ENCODE measurements around the gene TRIM5.

TRIM5 gene

DNA sequence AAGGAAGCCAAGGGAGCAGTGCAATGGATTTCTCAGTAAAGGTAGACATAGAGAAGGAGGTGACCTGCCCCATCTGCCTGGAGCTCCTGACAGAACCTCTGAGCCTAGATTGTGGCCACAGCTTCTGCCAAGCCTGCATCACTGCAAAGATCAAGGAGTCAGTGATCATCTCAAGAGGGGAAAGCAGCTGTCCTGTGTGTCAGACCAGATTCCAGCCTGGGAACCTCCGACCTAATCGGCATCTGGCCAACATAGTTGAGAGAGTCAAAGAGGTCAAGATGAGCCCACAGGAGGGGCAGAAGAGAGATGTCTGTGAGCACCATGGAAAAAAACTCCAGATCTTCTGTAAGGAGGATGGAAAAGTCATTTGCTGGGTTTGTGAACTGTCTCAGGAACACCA, 11.3 kb upstream of the TRIM5 start:
- no peaks in the 10 kb centered on the region for H3K9me3 ChIP-seq (ENCODE audit: insufficient read depth, low read depth, low read length)
- no peaks in the 10 kb centered on the region for H3F3A ChIP-seq (ENCODE audit: low read depth)
- no peak overlapping the region for H3K4me3 ChIP-seq (ENCODE audit: low read length, poor library complexity, severe bottlenecking)
- H3K4me1 ChIP-seq (ENCODE audit: insufficient read depth, low read length, poor library complexity, severe bottlenecking): peaks cover 12% of the 10 kb centered on the region
- H3K9me2 ChIP-seq (replicated peaks; ENCODE audit: low read depth, low read length): no peaks in the 10 kb centered on the region
- no peak overlapping the region for H2AFZ ChIP-seq (ENCODE audit: low read length)
- H3K27me3 ChIP-seq (ENCODE audit: insufficient read depth, low read length, poor library complexity, severe bottlenecking): no peaks in the 10 kb centered on the region
- no peak overlapping the region for H3K4me2 ChIP-seq (ENCODE audit: low read depth, low read length, poor library complexity, severe bottlenecking)
- TF ChIP-seq, protein P1, sequence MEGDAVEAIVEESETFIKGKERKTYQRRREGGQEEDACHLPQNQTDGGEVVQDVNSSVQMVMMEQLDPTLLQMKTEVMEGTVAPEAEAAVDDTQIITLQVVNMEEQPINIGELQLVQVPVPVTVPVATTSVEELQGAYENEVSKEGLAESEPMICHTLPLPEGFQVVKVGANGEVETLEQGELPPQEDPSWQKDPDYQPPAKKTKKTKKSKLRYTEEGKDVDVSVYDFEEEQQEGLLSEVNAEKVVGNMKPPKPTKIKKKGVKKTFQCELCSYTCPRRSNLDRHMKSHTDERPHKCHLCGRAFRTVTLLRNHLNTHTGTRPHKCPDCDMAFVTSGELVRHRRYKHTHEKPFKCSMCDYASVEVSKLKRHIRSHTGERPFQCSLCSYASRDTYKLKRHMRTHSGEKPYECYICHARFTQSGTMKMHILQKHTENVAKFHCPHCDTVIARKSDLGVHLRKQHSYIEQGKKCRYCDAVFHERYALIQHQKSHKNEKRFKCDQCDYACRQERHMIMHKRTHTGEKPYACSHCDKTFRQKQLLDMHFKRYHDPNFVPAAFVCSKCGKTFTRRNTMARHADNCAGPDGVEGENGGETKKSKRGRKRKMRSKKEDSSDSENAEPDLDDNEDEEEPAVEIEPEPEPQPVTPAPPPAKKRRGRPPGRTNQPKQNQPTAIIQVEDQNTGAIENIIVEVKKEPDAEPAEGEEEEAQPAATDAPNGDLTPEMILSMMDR (conservative IDR thresholded peaks at IDR 0.05; ENCODE audit: low read length): no peak
- no peak for TF ChIP-seq EZH2phosphoT487 (IDR thresholded peaks at IDR 0.05; ENCODE audit: borderline replicate concordance)
- H3K36me3 ChIP-seq (ENCODE audit: insufficient read depth, low read length): no peaks in the 10 kb centered on the region
- H4K20me1 ChIP-seq (ENCODE audit: insufficient read depth, low read length, poor library complexity, severe bottlenecking): no peaks in the 10 kb centered on the region
- H3K9ac ChIP-seq (ENCODE audit: low read depth, low read length, poor library complexity, severe bottlenecking): no peak overlapping the region
- H3K79me2 ChIP-seq (ENCODE audit: insufficient read depth, low read length): no peaks in the 10 kb centered on the region

DNA sequence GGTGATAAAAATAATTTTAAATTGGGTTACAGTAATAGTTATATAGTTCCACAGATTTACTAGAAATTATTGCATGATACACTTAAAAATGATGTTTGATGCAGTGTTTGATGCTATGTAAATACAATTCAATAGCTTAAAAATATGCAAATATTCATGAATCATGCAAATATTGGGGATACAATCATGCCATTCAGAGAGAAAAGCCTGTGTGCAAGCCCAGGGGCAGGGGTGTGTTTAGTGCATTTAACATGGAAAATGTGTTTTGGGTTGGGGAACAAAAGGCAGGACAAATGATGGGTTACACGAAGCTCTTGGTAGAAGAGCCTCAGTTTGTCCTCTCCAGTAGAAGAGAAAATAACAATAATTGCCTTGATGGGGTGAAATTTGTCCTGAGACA, 10.7 kb upstream of the TRIM5 start:
- Histone ChIP-seq H3K4me1 (ENCODE audit: insufficient read depth, low read length, poor library complexity, severe bottlenecking) (peaks cover 17% of the 10 kb centered on the region), H3F3A (ENCODE audit: low read depth) (no peaks in the 10 kb centered on the region), H3K9me2 (replicated peaks; ENCODE audit: low read depth, low read length) (no peaks in the 10 kb centered on the region), H3K9me3 (ENCODE audit: insufficient read depth, low read depth, low read length) (no peaks in the 10 kb centered on the region), H3K79me2 (ENCODE audit: insufficient read depth, low read length) (no peaks in the 10 kb centered on the region), H3K27me3 (ENCODE audit: insufficient read depth, low read length, poor library complexity, severe bottlenecking) (no peaks in the 10 kb centered on the region), H3K36me3 (ENCODE audit: insufficient read depth, low read length) (no peaks in the 10 kb centered on the region), H3K4me2 (ENCODE audit: low read depth, low read length, poor library complexity, severe bottlenecking) (no peak overlapping the region), H3K4me3 (ENCODE audit: low read length, poor library complexity, severe bottlenecking) (no peak overlapping the region), H2AFZ (ENCODE audit: low read length) (no peak overlapping the region), H3K9ac (ENCODE audit: low read depth, low read length, poor library complexity, severe bottlenecking) (no peak overlapping the region), H4K20me1 (ENCODE audit: insufficient read depth, low read length, poor library complexity, severe bottlenecking) (no peaks in the 10 kb centered on the region)
- no peak for TF ChIP-seq EZH2phosphoT487 (IDR thresholded peaks at IDR 0.05; ENCODE audit: borderline replicate concordance)
- TF ChIP-seq, protein P1 (conservative IDR thresholded peaks at IDR 0.05; ENCODE audit: low read length): no peak

DNA sequence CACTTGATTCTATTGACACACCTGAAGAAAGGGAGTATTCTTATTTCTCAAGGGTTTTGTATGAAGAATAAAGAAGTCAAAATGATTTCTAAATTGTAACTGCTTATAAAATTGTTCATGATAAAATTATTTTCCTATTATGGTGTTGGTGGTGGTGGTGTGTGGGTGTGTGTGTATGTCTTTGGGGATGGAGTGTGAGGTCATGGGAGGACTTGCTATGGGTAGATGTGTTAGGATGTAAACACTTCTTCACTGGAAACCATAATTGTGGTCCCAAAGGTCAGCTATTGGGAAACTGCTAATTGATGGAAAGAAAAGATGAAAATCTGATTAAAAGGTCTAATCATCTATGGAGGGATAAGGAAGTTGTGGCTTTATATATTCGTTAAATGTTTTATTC, 9.8 kb upstream of the TRIM5 start:
- Histone ChIP-seq H3K9me2 (replicated peaks; ENCODE audit: low read depth, low read length) (no peaks in the 10 kb centered on the region), H3K4me2 (ENCODE audit: low read depth, low read length, poor library complexity, severe bottlenecking) (no peak overlapping the region), H3K9ac (ENCODE audit: low read depth, low read length, poor library complexity, severe bottlenecking) (no peak overlapping the region), H3K4me1 (ENCODE audit: insufficient read depth, low read length, poor library complexity, severe bottlenecking) (peaks cover 19% of the 10 kb centered on the region), H3K9me3 (ENCODE audit: insufficient read depth, low read depth, low read length) (no peaks in the 10 kb centered on the region), H3K79me2 (ENCODE audit: insufficient read depth, low read length) (no peaks in the 10 kb centered on the region), H2AFZ (ENCODE audit: low read length) (no peak overlapping the region), H3K4me3 (ENCODE audit: low read length, poor library complexity, severe bottlenecking) (no peak overlapping the region), H3F3A (ENCODE audit: low read depth) (no peaks in the 10 kb centered on the region), H3K36me3 (ENCODE audit: insufficient read depth, low read length) (no peaks in the 10 kb centered on the region), H4K20me1 (ENCODE audit: insufficient read depth, low read length, poor library complexity, severe bottlenecking) (no peaks in the 10 kb centered on the region), H3K27me3 (ENCODE audit: insufficient read depth, low read length, poor library complexity, severe bottlenecking) (no peaks in the 10 kb centered on the region)
- TF ChIP-seq EZH2phosphoT487 (IDR thresholded peaks at IDR 0.05; ENCODE audit: borderline replicate concordance): no peak
- TF ChIP-seq, protein P1 (conservative IDR thresholded peaks at IDR 0.05; ENCODE audit: low read length): no peak
